HepG2 (cell line): ENCODE measurements around the gene ATXN7L3. TPM values are rescaled to one million over a fixed set of nuclear protein-coding genes. Genes with fewer than 3 reads are reported as not detected.

Experiments
- CREB3 ChIP-seq: sonication (generic); formaldehyde crosslinking; IDR thresholded peaks from 2 replicates; pipeline ENCODE4 v1.5.0; 2020; ENCODE audit warnings: missing genetic modification reagents
- FOXP4 ChIP-seq: sonication (generic); formaldehyde crosslinking; IDR thresholded peaks from 2 replicates; pipeline ENCODE4 v1.4.0; 2020; ENCODE audit warnings: missing genetic modification reagents
- GRHL1 ChIP-seq: sonication (generic); formaldehyde crosslinking; conservative IDR thresholded peaks from 2 replicates; pipeline ENCODE4 v1.8.0; 2022; ENCODE audit warnings: missing genetic modification reagents
- HMGA1 ChIP-seq: sonication (generic); formaldehyde crosslinking; conservative IDR thresholded peaks from 2 replicates; pipeline ENCODE4 v1.4.0; 2020; ENCODE audit warnings: missing genetic modification reagents
- HNRNPH1 ChIP-seq: fragments of 200-400 bp; formaldehyde crosslinking; optimal IDR thresholded peaks from 2 replicates; pipeline ENCODE3; 2017; ENCODE audit warnings: mild to moderate bottlenecking, low read depth, low read length
- HNRNPLL ChIP-seq: fragments of 200-400 bp; formaldehyde crosslinking; IDR thresholded peaks from 2 replicates; pipeline ENCODE4 v1.6.1; 2017; ENCODE audit warnings: mild to moderate bottlenecking, low read depth, low read length; ENCODE audit not compliant: poor library complexity, severe bottlenecking
- KDM4B ChIP-seq: sonication (generic); formaldehyde crosslinking; IDR thresholded peaks from 2 replicates; pipeline ENCODE4 v1.4.0; 2020; ENCODE audit warnings: missing genetic modification reagents
- KLF12 ChIP-seq: sonication (generic); formaldehyde crosslinking; IDR thresholded peaks from 2 replicates; pipeline ENCODE4 v1.4.0; 2020; ENCODE audit warnings: missing genetic modification reagents, borderline replicate concordance
- KLF16 ChIP-seq, 2 experiments: sonication (generic) in 1 of 2; formaldehyde crosslinking in 1 of 2; IDR thresholded peaks; 2 replicates each; pipeline versions ENCODE4 v1.6.1 to v1.8.0; 2016 to 2023; ENCODE audit warnings: missing genetic modification reagents in 2 of 2, missing compliant biosample characterization in 1 of 2
- NFATC3 ChIP-seq: sonication (generic); formaldehyde crosslinking; IDR thresholded peaks from 2 replicates; pipeline ENCODE4 v1.5.1; 2020; ENCODE audit warnings: mild to moderate bottlenecking, missing genetic modification reagents
- NFYC ChIP-seq: IDR thresholded peaks from 2 replicates; pipeline ENCODE4 v1.6.1; 2016; ENCODE audit warnings: missing genetic modification reagents, missing compliant biosample characterization
- PHF21A ChIP-seq: sonication (generic); formaldehyde crosslinking; IDR thresholded peaks from 2 replicates; pipeline ENCODE4 v1.5.0; 2020; ENCODE audit warnings: mild to moderate bottlenecking, missing genetic modification reagents
- POLR2G ChIP-seq: fragments of 200-400 bp; formaldehyde crosslinking; IDR thresholded peaks from 2 replicates; pipeline ENCODE4 v1.6.1; 2018; ENCODE audit warnings: mild to moderate bottlenecking, low read depth, low read length, moderate library complexity
- RXRB ChIP-seq: IDR thresholded peaks from 2 replicates; pipeline ENCODE4 v1.6.1; 2016; ENCODE audit warnings: borderline replicate concordance, missing genetic modification reagents, missing compliant biosample characterization
- TAF1 ChIP-seq: sonication (generic); formaldehyde crosslinking; IDR thresholded peaks from 2 replicates; pipeline ENCODE4 v1.4.0; 2020; ENCODE audit warnings: missing genetic modification reagents
- TGIF2 ChIP-seq: IDR thresholded peaks from 2 replicates; pipeline ENCODE4 v1.6.1; 2016; ENCODE audit warnings: control low read depth, missing compliant biosample characterization
- THAP8 ChIP-seq: sonication (generic); formaldehyde crosslinking; IDR thresholded peaks from 2 replicates; pipeline ENCODE4 v1.5.1; 2020; ENCODE audit warnings: missing genetic modification reagents, mild to moderate bottlenecking, borderline replicate concordance
- TP53 ChIP-seq: sonication (generic); formaldehyde crosslinking; conservative IDR thresholded peaks from 2 replicates; pipeline ENCODE4 v1.4.0; 2020; ENCODE audit warnings: missing genetic modification reagents
- XBP1 ChIP-seq: sonication (generic); formaldehyde crosslinking; IDR thresholded peaks from 2 replicates; pipeline ENCODE4 v1.5.0; 2020; ENCODE audit warnings: missing genetic modification reagents
- YY1 ChIP-seq: IDR thresholded peaks from 2 replicates; pipeline ENCODE4 v1.6.1; 2011; ENCODE audit warnings: low read length, low read depth, moderate library complexity, mild to moderate bottlenecking; ENCODE audit not compliant: insufficient read depth, insufficient replicate concordance
- ZFYVE20 ChIP-seq: sonication (generic); formaldehyde crosslinking; IDR thresholded peaks from 2 replicates; pipeline ENCODE4 v1.8.0; 2023; ENCODE audit warnings: low read depth, mild to moderate bottlenecking, moderate library complexity, missing genetic modification reagents, borderline replicate concordance
- ZMAT3 ChIP-seq: sonication (generic); formaldehyde crosslinking; conservative IDR thresholded peaks from 2 replicates; pipeline ENCODE4 v1.7.0; 2021; ENCODE audit warnings: missing genetic modification reagents
- ZNF143 ChIP-seq: sonication (generic); formaldehyde crosslinking; IDR thresholded peaks from 2 replicates; pipeline ENCODE4 v1.4.0; 2020; ENCODE audit warnings: missing genetic modification reagents
- ZNF441 ChIP-seq: sonication (generic); formaldehyde crosslinking; IDR thresholded peaks from 2 replicates; pipeline ENCODE4 v1.7.0; 2021; ENCODE audit warnings: missing genetic modification reagents, borderline replicate concordance
- ZNF556 ChIP-seq: sonication (generic); formaldehyde crosslinking; IDR thresholded peaks from 2 replicates; pipeline ENCODE4 v1.4.0; 2020; ENCODE audit warnings: mild to moderate bottlenecking, missing genetic modification reagents, borderline replicate concordance
- ZNF839 ChIP-seq: sonication (generic); formaldehyde crosslinking; IDR thresholded peaks from 2 replicates; pipeline ENCODE4 v1.4.0; 2020; ENCODE audit warnings: missing genetic modification reagents, mild to moderate bottlenecking, borderline replicate concordance
- polyA plus RNA-seq, 8 experiments: library from polyadenylated mRNA; depleted of rRNA in 3 of 8; stranded (reverse) in 7 of 8; unstranded in 1 of 8; fragments of >200 nt; fragmentation: Illumina TruSeq in 4 of 8; extraction: Trizol in 4 of 8; gene quantifications; 2 replicates each; pipeline versions ENCODE4 v1.2.1 to v1.2.3, GENCODE V29; 2011 to 2016; ENCODE audit warnings: low read depth in 4 of 8, missing spikeins in 1 of 8, mixed read lengths in 1 of 8; ENCODE audit not compliant: insufficient read depth in 1 of 8
- total RNA-seq, 5 experiments: library from RNA; depleted of rRNA; stranded (reverse); fragments of >200 nt; fragmentation: Illumina TruSeq; extraction: Trizol; gene quantifications; 2 replicates each; pipeline ENCODE4 v1.2.3, GENCODE V29; 2016; ENCODE audit warnings: low read depth in 1 of 5

Gene ATXN7L3
- total and polyA plus RNA-seq, 2 of the 13 experiments (the other 11 are each of a cell fraction or from before 2014, with no cell fraction given): 44.5 to 59.1 TPM

- TF ChIP-seq XBP1 (CRISPR knock-in tag) (no peak), RXRB (CRISPR knock-in tag) (no peak), HNRNPLL (no peak), TGIF2 (CRISPR knock-in tag) (0 out of 2 replicates have a peak, but pooled peaks have one; percentile 33), NFATC3 (CRISPR knock-in tag) (no peak), HNRNPH1 (no peak), PHF21A (CRISPR knock-in tag) (0 out of 2 replicates have a peak, but pooled peaks have one; percentile 26), ZFYVE20 (CRISPR knock-in tag) (no peak), ZNF839 (CRISPR knock-in tag) (no peak), HMGA1 (CRISPR knock-in tag) (no peak), KDM4B (peak; percentile 45; the same call in 1 of the 2 replicates), KLF12 (CRISPR knock-in tag) (no peak), GRHL1 (CRISPR knock-in tag) (no peak), TP53 (CRISPR knock-in tag) (no peak), CREB3 (CRISPR knock-in tag) (no peak), KLF16 (CRISPR knock-in tag; IDR thresholded peaks at IDR 0.05) (0 out of 4 replicates have a peak, but pooled peaks of 1 of the 2 experiments have one; percentile 1), POLR2G (no peak), ZNF556 (CRISPR knock-in tag) (no peak), ZNF143 (CRISPR knock-in tag) (0 out of 2 replicates have a peak, but pooled peaks have one; percentile 20), ZNF441 (CRISPR knock-in tag) (no peak), TAF1 (CRISPR knock-in tag) (0 out of 2 replicates have a peak, but pooled peaks have one; percentile 2), NFYC (CRISPR knock-in tag) (no peak), YY1 (peak; percentile 4), FOXP4 (no peak), ZMAT3 (no peak), THAP8 (no peak)
Observed at GRCh38 chr17:44217738-44218343, 18.2 kb upstream of the ATXN7L3 start (continued).
